K562 treated with DMSO at 1 percent for 4 hours (cell line): Measurements from ENCODE around the gene ZPLD1. TPM values are rescaled to one million over a fixed set of nuclear protein-coding genes. Genes with fewer than 3 reads are reported as not detected.

Source experiments
- total RNA-seq: library from RNA; unstranded; fragments of 300-600 nt; gene quantifications from 2 replicates; pipeline ENCODE4 v1.2.3, GENCODE V29; 2022; ENCODE audit not compliant: insufficient read depth

The ZPLD1 gene
- total RNA-seq, result 0.41 TPM in 1 of 2 replicates, not detected in the other

DNA sequence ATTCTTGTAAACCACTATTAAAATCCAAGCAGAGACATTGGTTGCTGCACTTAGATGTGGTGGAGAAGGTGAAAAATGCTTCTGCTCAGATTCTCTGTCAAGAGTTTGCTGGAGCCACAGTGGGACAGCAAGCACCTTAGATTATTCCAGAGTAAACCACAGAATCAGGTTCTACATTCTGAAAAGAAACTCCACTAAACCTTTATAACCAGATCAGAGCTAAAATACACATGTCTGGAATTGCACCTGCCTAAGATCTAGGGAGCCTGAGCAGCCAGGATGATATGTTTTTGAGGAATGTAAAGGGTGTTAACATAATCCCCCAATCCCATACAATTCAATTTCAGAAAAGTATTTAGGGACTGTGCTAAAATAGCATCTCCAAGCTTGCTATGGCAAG is at the start of gene ZPLD1:
Gene ZPLD1, plus strand, starts transcription at position 301 of the 400 bp plus-strand sequence. CDS start 3,473 bp downstream, outside the sequence.

